BLaER1 (cell line): ENCODE data around the gene SLC2A11.
"Not testable (repeated sequence)": the region's sequence is repeated elsewhere in the genome, so short reads cannot be mapped to it uniquely, and the experiment has no call there.

ENCODE experiments used
- H3K27ac ChIP-seq: shearing (Covaris generic); formaldehyde crosslinking; 2 replicates; pipeline ENCODE4 v1.8.1; 2022
- H3K27me3 ChIP-seq: shearing (Covaris generic); formaldehyde crosslinking; 2 replicates; pipeline ENCODE4 v1.8.1; 2022
- H3K36me3 ChIP-seq: shearing (Covaris generic); formaldehyde crosslinking; 2 replicates; pipeline ENCODE4 v1.8.1; 2022
- H3K4me1 ChIP-seq: shearing (Covaris generic); formaldehyde crosslinking; 2 replicates; pipeline ENCODE4 v1.8.1; 2022
- H3K4me2 ChIP-seq: shearing (Covaris generic); formaldehyde crosslinking; 2 replicates; pipeline ENCODE4 v1.8.1; 2022
- H3K4me3 ChIP-seq: shearing (Covaris generic); formaldehyde crosslinking; 2 replicates; pipeline ENCODE4 v1.8.1; 2022
- H3K9ac ChIP-seq: shearing (Covaris generic); formaldehyde crosslinking; 2 replicates; pipeline ENCODE4 v1.8.1; 2022
- H3K9me3 ChIP-seq: shearing (Covaris generic); formaldehyde crosslinking; 2 replicates; pipeline ENCODE4 v1.8.1; 2022
- H4K20me1 ChIP-seq: shearing (Covaris generic); formaldehyde crosslinking; 2 replicates; pipeline ENCODE4 v1.8.1; 2022
- Cebpa-rat ChIP-seq: shearing (Covaris generic); IDR thresholded peaks from 2 replicates; pipeline ENCODE4 v1.8.1; 2022

SLC2A11 gene

GRCh38 chr22:23895599-23896144 lies 38.0 kb downstream of the SLC2A11 start:
- H3K4me2 ChIP-seq: peak overlapping the region; percentile 97
- peaks cover 14% of the 10 kb centered on the region; the same call in 1 of the 2 replicates for H3K9me3 ChIP-seq
- peaks cover 43% of the 10 kb centered on the region for H3K4me1 ChIP-seq
- peak overlapping the region; percentile 91 for H3K27ac ChIP-seq
- no peaks in the 10 kb centered on the region for H3K27me3 ChIP-seq
- H3K36me3 ChIP-seq: peaks cover 48% of the 10 kb centered on the region
- TF ChIP-seq Cebpa-rat: no peak
- H4K20me1 ChIP-seq: peaks cover 26% of the 10 kb centered on the region
- H3K4me3 ChIP-seq: peak overlapping the region; percentile 85
- H3K9ac ChIP-seq: peak overlapping the region; percentile 90

- Histone ChIP-seq H3K4me3 (peak overlapping the region; percentile 85), H3K27ac (peak overlapping the region; percentile 91), H3K27me3 (no peaks in the 10 kb centered on the region), H3K9me3 (peaks cover 15% of the 10 kb centered on the region; the same call in 1 of the 2 replicates), H3K4me1 (peaks cover 43% of the 10 kb centered on the region), H3K4me2 (peak overlapping the region; percentile 97), H3K36me3 (peaks cover 48% of the 10 kb centered on the region), H3K9ac (peak overlapping the region; percentile 90), H4K20me1 (peaks cover 26% of the 10 kb centered on the region)
- TF ChIP-seq Cebpa-rat: no peak
Measured at GRCh38 chr22:23896166-23896522, 38.5 kb downstream of the SLC2A11 start.

GRCh38 chr22:23896523-23897186 lies 39.0 kb downstream of the SLC2A11 start:
- peaks cover 26% of the 10 kb centered on the region for H4K20me1 ChIP-seq
- H3K4me3 ChIP-seq: peak overlapping the region; percentile 85
- H3K27ac ChIP-seq: peak overlapping the region; percentile 91
- peaks cover 48% of the 10 kb centered on the region for H3K36me3 ChIP-seq
- no peaks in the 10 kb centered on the region for H3K27me3 ChIP-seq
- no peak for TF ChIP-seq Cebpa-rat
- peak overlapping the region; percentile 90; the same call in 1 of the 2 replicates for H3K9ac ChIP-seq
- H3K4me2 ChIP-seq: peak overlapping the region; percentile 97
- peaks cover 43% of the 10 kb centered on the region for H3K4me1 ChIP-seq
- H3K9me3 ChIP-seq: peaks cover 15% of the 10 kb centered on the region; the same call in 1 of the 2 replicates

- Histone ChIP-seq H3K9me3 (peaks cover 15% of the 10 kb centered on the region; the same call in 1 of the 2 replicates), H3K9ac (no peak overlapping the region), H3K4me3 (no peak overlapping the region), H3K36me3 (peaks cover 48% of the 10 kb centered on the region), H4K20me1 (peaks cover 26% of the 10 kb centered on the region), H3K4me2 (peak overlapping the region; percentile 97), H3K27me3 (no peaks in the 10 kb centered on the region), H3K4me1 (peaks cover 43% of the 10 kb centered on the region), H3K27ac (no peak overlapping the region)
- TF ChIP-seq Cebpa-rat: no peak
Measured at GRCh38 chr22:23897320-23897719, 39.6 kb downstream of the SLC2A11 start.

- Histone ChIP-seq H3K4me2 (peak overlapping the region; percentile 6; the same call in 1 of the 2 replicates), H3K4me1 (peaks cover 36% of the 10 kb centered on the region), H3K9me3 (peaks cover 15% of the 10 kb centered on the region; the same call in 1 of the 2 replicates), H3K4me3 (no peak overlapping the region), H3K9ac (no peak overlapping the region), H3K27ac (no peak overlapping the region), H3K27me3 (no peaks in the 10 kb centered on the region), H4K20me1 (peaks cover 26% of the 10 kb centered on the region), H3K36me3 (peaks cover 48% of the 10 kb centered on the region)
- TF ChIP-seq Cebpa-rat: no peak
Measured at GRCh38 chr22:23898006-23898974, 40.6 kb downstream of the SLC2A11 start.

GRCh38 chr22:23899042-23899745 lies 41.5 kb downstream of the SLC2A11 start:
- Histone ChIP-seq H3K27me3 (no peaks in the 10 kb centered on the region), H3K4me1 (peaks cover 30% of the 10 kb centered on the region), H3K4me2 (no peak overlapping the region), H3K9ac (no peak overlapping the region), H3K9me3 (peaks cover 15% of the 10 kb centered on the region; the same call in 1 of the 2 replicates), H3K36me3 (peaks cover 48% of the 10 kb centered on the region), H3K4me3 (no peak overlapping the region), H4K20me1 (peaks cover 26% of the 10 kb centered on the region), H3K27ac (no peak overlapping the region)
- TF ChIP-seq Cebpa-rat: no peak

GRCh38 chr22:23900227-23900626 lies 42.6 kb downstream of the SLC2A11 start:
- H3K27me3 ChIP-seq, H3K4me2 ChIP-seq, H3K4me3 ChIP-seq, H3K27ac ChIP-seq, H3K9ac ChIP-seq: not testable (repeated sequence)
- Histone ChIP-seq H4K20me1 (peaks cover 22% of the 10 kb centered on the region), H3K36me3 (peaks cover 48% of the 10 kb centered on the region), H3K4me1 (peaks cover 40% of the 10 kb centered on the region), H3K9me3 (peaks cover 15% of the 10 kb centered on the region; the same call in 1 of the 2 replicates)

GRCh38 chr22:23901600-23901999 lies 43.9 kb downstream of the SLC2A11 start:
- Histone ChIP-seq H3K4me2 (no peak overlapping the region), H3K27ac (no peak overlapping the region), H3K9ac (no peak overlapping the region), H3K27me3 (no peaks in the 10 kb centered on the region), H4K20me1 (peaks cover 8% of the 10 kb centered on the region), H3K4me3 (no peak overlapping the region), H3K4me1 (peaks cover 31% of the 10 kb centered on the region), H3K9me3 (peaks cover 15% of the 10 kb centered on the region; the same call in 1 of the 2 replicates), H3K36me3 (peaks cover 35% of the 10 kb centered on the region)
- TF ChIP-seq Cebpa-rat: no peak

- Histone ChIP-seq H4K20me1 (no peaks in the 10 kb centered on the region), H3K9ac (no peak overlapping the region), H3K27ac (no peak overlapping the region), H3K4me1 (peaks cover 15% of the 10 kb centered on the region), H3K27me3 (no peaks in the 10 kb centered on the region), H3K4me2 (no peak overlapping the region), H3K9me3 (peaks cover 15% of the 10 kb centered on the region; the same call in 1 of the 2 replicates), H3K36me3 (peaks cover 18% of the 10 kb centered on the region; the same call in 1 of the 2 replicates), H3K4me3 (no peak overlapping the region)
- TF ChIP-seq Cebpa-rat: no peak
Measured at GRCh38 chr22:23903328-23903971, 45.8 kb downstream of the SLC2A11 start.
